Measurements from ENCODE around the gene FBXO31.
A peak's percentile ranks its signal among the peaks of the same experiment; 100 is the strongest.

FBXO31 gene

DNA sequence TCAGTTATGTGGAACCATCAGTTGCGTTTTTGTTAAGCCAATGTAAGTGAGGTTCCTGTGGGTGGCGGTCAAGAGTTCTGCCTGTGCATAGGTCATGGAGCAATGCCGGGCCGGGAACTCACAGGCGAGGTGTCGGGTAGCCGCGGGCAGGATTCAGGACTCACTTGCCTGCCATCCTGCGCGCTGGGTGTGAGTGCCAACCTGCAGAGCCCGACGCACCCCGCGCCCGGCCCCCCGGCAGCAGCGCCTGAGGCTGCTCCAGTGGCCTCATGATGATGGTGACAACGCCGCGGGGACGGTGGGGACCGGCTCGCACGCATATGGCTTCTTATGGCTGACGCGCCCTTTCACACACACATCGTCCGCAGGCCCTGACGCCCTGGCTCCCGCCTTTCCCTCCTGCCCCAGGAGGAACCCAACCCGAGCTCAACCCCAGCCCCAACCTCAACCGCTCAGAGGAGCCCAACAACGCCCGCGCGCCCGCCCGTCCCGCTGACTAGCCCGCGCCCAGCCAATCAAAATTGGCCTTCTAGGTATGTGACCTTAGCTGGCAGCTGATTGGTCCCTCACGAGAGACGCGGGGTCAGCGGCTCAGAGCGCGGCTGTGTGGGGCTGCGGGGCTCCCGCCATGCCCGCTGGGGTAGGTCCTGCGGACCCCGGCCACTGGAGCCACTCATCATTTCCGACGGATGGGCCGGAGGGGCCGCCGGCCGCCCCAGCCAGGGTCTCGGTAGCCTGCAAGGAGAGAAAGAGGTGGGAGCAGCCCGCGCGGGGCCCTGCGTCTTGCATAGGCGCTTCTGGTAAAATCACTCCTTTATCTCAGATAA is 66.4 kb downstream of the FBXO31 start, which contains the start of gene C16orf95:
C16orf95 (minus strand) TSS at position 470 of the 827 bp plus-strand sequence; CDS start at position 320, 150 bp downstream.
- peak within 1 kb of the TSS; percentile 87 to 95 for H3K27ac ChIP-seq
- intact Hi-C loops (cut with DNase I; ENCODE audit: low total_unique reads): loop anchor here (5.0 kb wide), 1 partner anchor 65 kb away; the partner anchor contains the start of gene FBXO31
- peak; percentile 96 to 98 for DNase-seq

GRCh38 chr16:87316450-87316922 is 67.1 kb downstream of the FBXO31 start:
- DNase-seq: no peak
- Histone ChIP-seq H3K4me1 (peaks cover 0 to 14% (median 9%) of the 10 kb centered on the region in 4 donors), H3K27me3 (no peaks in the 10 kb centered on the region), H3K9me3 (no peaks in the 10 kb centered on the region), H3K4me3 (peak overlapping the region; percentile 90 to 99), H3K36me3 (no peaks in the 10 kb centered on the region), H3K27ac (peak overlapping the region; percentile 87 to 95)
- intact Hi-C loops (cut with DNase I; ENCODE audit: low total_unique reads): loop anchor here (5.0 kb wide), 1 partner anchor 66 kb away; the partner anchor contains the start of gene FBXO31
- TF ChIP-seq, protein P1, sequence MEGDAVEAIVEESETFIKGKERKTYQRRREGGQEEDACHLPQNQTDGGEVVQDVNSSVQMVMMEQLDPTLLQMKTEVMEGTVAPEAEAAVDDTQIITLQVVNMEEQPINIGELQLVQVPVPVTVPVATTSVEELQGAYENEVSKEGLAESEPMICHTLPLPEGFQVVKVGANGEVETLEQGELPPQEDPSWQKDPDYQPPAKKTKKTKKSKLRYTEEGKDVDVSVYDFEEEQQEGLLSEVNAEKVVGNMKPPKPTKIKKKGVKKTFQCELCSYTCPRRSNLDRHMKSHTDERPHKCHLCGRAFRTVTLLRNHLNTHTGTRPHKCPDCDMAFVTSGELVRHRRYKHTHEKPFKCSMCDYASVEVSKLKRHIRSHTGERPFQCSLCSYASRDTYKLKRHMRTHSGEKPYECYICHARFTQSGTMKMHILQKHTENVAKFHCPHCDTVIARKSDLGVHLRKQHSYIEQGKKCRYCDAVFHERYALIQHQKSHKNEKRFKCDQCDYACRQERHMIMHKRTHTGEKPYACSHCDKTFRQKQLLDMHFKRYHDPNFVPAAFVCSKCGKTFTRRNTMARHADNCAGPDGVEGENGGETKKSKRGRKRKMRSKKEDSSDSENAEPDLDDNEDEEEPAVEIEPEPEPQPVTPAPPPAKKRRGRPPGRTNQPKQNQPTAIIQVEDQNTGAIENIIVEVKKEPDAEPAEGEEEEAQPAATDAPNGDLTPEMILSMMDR (IDR thresholded peaks at IDR 0.05): no peak

More for the DNA sequence above, 66.4 kb downstream of the FBXO31 start, which contains the start of gene C16orf95:
- H3K36me3 ChIP-seq: no peaks in the 10 kb centered on the region
- peaks cover 0 to 14% (median 9%) of the 10 kb centered on the region in 4 donors for H3K4me1 ChIP-seq
- no peaks in the 10 kb centered on the region for H3K27me3 ChIP-seq
- no peaks in the 10 kb centered on the region for H3K9me3 ChIP-seq
- H3K4me3 ChIP-seq: peak within 1 kb of the TSS; percentile 90 to 99
- TF ChIP-seq, protein P1 (IDR thresholded peaks at IDR 0.05): peak; percentile 45 to 72

DNA sequence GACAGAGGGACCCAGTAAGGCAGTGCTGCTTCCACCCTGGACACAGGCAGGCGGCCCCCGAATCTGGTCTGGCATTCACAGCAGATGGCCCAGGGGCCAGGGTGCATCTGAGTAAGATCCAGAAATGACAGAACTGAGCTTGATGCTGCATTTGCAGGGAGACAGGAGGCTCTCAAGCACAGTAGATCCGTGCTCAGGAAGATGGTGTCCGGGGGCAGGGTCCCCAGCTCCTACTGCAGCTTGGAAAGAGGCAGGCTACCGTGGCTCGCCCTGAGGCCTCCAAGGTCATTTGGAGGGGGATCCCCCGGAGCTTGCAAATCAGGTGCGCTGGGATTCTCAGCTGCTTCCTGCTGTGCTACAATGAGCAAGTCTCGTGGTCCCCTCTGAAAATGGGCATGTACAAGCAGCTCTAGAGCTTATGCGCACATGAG is 68.6 kb downstream of the FBXO31 start:
- no peak for DNase-seq
- Histone ChIP-seq H3K27ac (no peak overlapping the region), H3K4me3 (no peak overlapping the region), H3K4me1 (peaks cover 0 to 14% (median 9%) of the 10 kb centered on the region in 4 donors), H3K36me3 (no peaks in the 10 kb centered on the region), H3K9me3 (no peaks in the 10 kb centered on the region), H3K27me3 (no peaks in the 10 kb centered on the region)
- intact Hi-C loops (cut with DNase I; ENCODE audit: low total_unique reads): loop anchor here (5.0 kb wide), 1 partner anchor 67 kb away; the partner anchor contains the start of gene FBXO31
- TF ChIP-seq, protein P1 (IDR thresholded peaks at IDR 0.05): no peak

- no peak for DNase-seq
- intact Hi-C loops (cut with DNase I; ENCODE audit: low total_unique reads): no loop called here
- TF ChIP-seq, protein P1 (IDR thresholded peaks at IDR 0.05): no peak
- Histone ChIP-seq H3K4me3 (no peak overlapping the region), H3K4me1 (peaks cover 0 to 5% (median 0%) of the 10 kb centered on the region in 4 donors), H3K27me3 (no peaks in the 10 kb centered on the region), H3K27ac (no peak overlapping the region), H3K36me3 (no peaks in the 10 kb centered on the region), H3K9me3 (no peaks in the 10 kb centered on the region)
These were observed 71.6 kb downstream of the FBXO31 start for GRCh38 chr16:87312008-87312407.

GRCh38 chr16:87311387-87311786 is 72.2 kb downstream of the FBXO31 start:
- no peak for DNase-seq
- TF ChIP-seq, protein P1 (IDR thresholded peaks at IDR 0.05): no peak
- Histone ChIP-seq H3K4me3 (no peak overlapping the region), H3K27me3 (no peaks in the 10 kb centered on the region), H3K9me3 (no peaks in the 10 kb centered on the region), H3K27ac (no peak overlapping the region), H3K36me3 (no peaks in the 10 kb centered on the region), H3K4me1 (peaks cover 0 to 1% (median 0%) of the 10 kb centered on the region in 4 donors)
- intact Hi-C loops (cut with DNase I; ENCODE audit: low total_unique reads): no loop called here
